C4-2B (cell line): Measurements from ENCODE around the gene EHBP1.

ENCODE experiments used
- ZFX ChIP-seq: fragments of 450-650 bp; IDR thresholded peaks from 2 replicates; pipeline ENCODE4 v1.6.1; 2017
- TF ChIP-seq, protein P1 (sequence below): fragments of 450-650 bp; conservative IDR thresholded peaks from 2 replicates; pipeline ENCODE4 v1.5.1; 2017; ENCODE audit warnings: mild to moderate bottlenecking

DNA sequence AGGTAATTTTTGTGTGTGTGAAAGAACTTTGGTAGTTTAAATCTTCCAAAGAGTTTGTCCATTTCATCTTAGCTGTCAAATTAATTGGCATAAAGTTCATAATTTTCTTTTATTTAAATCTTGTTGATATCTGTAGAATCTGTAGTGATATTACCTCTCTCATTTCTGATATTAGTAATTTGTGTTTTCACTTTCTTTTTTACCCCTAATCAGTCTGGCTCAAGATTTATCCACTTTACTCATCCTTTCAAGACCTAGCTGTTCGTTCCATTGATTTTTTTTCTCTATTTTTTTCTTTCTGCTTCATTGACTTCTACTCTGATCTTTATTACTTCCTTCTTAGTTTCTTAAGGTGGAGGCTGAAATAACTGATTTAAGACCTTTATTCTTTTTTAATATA is 202.6 kb downstream of the EHBP1 start:
- TF ChIP-seq, protein P1, sequence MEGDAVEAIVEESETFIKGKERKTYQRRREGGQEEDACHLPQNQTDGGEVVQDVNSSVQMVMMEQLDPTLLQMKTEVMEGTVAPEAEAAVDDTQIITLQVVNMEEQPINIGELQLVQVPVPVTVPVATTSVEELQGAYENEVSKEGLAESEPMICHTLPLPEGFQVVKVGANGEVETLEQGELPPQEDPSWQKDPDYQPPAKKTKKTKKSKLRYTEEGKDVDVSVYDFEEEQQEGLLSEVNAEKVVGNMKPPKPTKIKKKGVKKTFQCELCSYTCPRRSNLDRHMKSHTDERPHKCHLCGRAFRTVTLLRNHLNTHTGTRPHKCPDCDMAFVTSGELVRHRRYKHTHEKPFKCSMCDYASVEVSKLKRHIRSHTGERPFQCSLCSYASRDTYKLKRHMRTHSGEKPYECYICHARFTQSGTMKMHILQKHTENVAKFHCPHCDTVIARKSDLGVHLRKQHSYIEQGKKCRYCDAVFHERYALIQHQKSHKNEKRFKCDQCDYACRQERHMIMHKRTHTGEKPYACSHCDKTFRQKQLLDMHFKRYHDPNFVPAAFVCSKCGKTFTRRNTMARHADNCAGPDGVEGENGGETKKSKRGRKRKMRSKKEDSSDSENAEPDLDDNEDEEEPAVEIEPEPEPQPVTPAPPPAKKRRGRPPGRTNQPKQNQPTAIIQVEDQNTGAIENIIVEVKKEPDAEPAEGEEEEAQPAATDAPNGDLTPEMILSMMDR: no peak
- TF ChIP-seq ZFX: no peak
